Naive thymus-derived CD8-positive, alpha-beta T cell (primary cell): ENCODE results near the gene RNMT. TPM values are rescaled to one million over a fixed set of nuclear protein-coding genes. Genes with fewer than 3 reads are reported as not detected.

Source experiments
- ATAC-seq, 2 donors: fragments of 150-1000 bp; cut with Tn5 transposase in 1 of 2; sonication (Bioruptor Pico), chemical (Tn5 transposase) in 1 of 2; 1 replicate in 1 of 2; 2 replicates in 1 of 2; pipeline ENCODE4 v1.10.0; 2021; ENCODE audit warnings: mild to moderate bottlenecking in 2 of 2, moderate library complexity in 2 of 2
- POLR2A ChIA-PET: fragments of 350-600 bp; sonication (Branson Sonifier 250); formaldehyde crosslinking; loops from one replicate; lab custom pipeline; 2021; ENCODE audit warnings: antibody characterized with exemption; lab: Charles Lee
- DNase-seq, 10 donors: peaks; one replicate each; pipeline versions ENCODE4 v3.0.0 to v3.0.0-alpha.2; 2020 to 2022
- H3K27ac Mint-ChIP-seq, 10 donors: one replicate each; pipeline ENCODE4 v1.8.0; 2020 to 2022; ENCODE audit warnings: mild to moderate bottlenecking in 10 of 10, mixed read lengths in 10 of 10, moderate library complexity in 4 of 10, inconsistent platforms in 1 of 10
- H3K27me3 Mint-ChIP-seq, 5 donors: one replicate each; pipeline ENCODE4 v1.8.0; 2021 to 2022; ENCODE audit warnings: mixed read lengths in 5 of 5
- H3K36me3 Mint-ChIP-seq, 3 donors: one replicate each; pipeline ENCODE4 v1.8.0; 2020 to 2022; ENCODE audit warnings: mixed read lengths in 3 of 3, mild to moderate bottlenecking in 2 of 3, inconsistent platforms in 1 of 3
- H3K4me1 Mint-ChIP-seq, 4 donors: one replicate each; pipeline ENCODE4 v1.8.0; 2021 to 2022; ENCODE audit warnings: mixed read lengths in 4 of 4
- H3K4me3 Mint-ChIP-seq, 10 donors: one replicate each; pipeline ENCODE4 v1.8.0; 2020 to 2022; ENCODE audit warnings: mild to moderate bottlenecking in 10 of 10, mixed read lengths in 10 of 10, moderate library complexity in 6 of 10, inconsistent platforms in 1 of 10
- H3K9me3 Mint-ChIP-seq, 9 donors: one replicate each; pipeline ENCODE4 v1.8.0; 2020 to 2022; ENCODE audit warnings: mixed read lengths in 9 of 9, mild to moderate bottlenecking in 3 of 9, inconsistent platforms in 1 of 9, moderate library complexity in 1 of 9
- polyA plus RNA-seq, 3 donors: library from polyadenylated mRNA; unstranded; fragments of 300-500 nt; fragmentation: Illumina TruSeq; gene quantifications; one replicate each; pipeline ENCODE4 v1.2.3, GENCODE V29; 2021
- total RNA-seq, 8 experiments: library from RNA in 2 of 8; stranded (reverse) in 2 of 8; gene quantifications; one replicate each; pipeline ENCODE4 v1.2.3 and lab custom pipeline; 2021 to 2026

The RNMT gene
- total and polyA plus RNA-seq, 5 experiments from 2014 or later: 37.4 to 78.1 (median 62.4) TPM

DNA sequence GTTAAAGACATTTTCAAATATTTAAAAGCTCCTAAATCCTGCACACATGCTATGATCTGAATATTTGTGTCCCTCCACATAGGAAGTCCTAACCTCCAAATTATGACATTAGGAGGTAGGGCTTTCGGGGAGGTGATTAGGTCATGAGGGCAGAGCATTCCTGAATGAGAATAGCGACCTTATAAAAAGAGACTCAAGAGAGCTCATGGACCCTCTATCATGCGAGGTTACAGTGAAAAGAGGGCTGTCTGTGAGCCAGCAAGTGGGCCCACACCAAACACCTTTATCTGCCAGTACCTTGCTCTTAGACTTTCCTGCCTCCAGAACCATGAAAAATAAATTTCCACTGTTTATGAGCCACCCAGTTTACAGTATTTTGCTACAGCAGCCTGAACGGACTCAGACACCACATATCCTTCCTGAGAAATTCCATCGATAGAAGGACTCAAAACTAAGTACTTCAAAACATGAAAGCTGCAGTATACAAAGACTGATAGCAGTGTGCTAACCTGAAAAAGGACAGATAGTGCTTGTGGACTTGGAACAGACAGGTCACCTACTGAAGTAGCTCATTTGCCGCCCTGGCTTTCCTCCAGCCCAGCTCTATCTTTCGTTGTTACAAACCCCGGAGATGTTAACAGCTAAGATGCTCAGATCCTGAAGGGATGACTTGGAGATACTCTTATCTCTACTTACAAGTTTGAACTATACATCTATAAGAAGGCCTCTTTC lies 13.9 kb upstream of the RNMT start:
- H3K27ac Mint-ChIP-seq: no peak overlapping the region
- peaks cover 0 to 4% (median 0%) of the 10 kb centered on the region in 9 donors for H3K9me3 Mint-ChIP-seq
- H3K4me3 Mint-ChIP-seq: no peak overlapping the region
- no peaks in the 10 kb centered on the region for H3K27me3 Mint-ChIP-seq
- POLR2A ChIA-PET: interaction anchor here (1.6 kb wide), 1 partner anchor 14 kb away, joined by 3 read pairs; the partner anchor contains the start of genes FAM210A and RNMT
- H3K4me1 Mint-ChIP-seq: peaks cover 9 to 64% (median 35%) of the 10 kb centered on the region in 4 donors
- ATAC-seq (no peak), DNase-seq (no peak)
- H3K36me3 Mint-ChIP-seq: peaks cover 0 to 19% (median 10%) of the 10 kb centered on the region in 3 donors

DNA sequence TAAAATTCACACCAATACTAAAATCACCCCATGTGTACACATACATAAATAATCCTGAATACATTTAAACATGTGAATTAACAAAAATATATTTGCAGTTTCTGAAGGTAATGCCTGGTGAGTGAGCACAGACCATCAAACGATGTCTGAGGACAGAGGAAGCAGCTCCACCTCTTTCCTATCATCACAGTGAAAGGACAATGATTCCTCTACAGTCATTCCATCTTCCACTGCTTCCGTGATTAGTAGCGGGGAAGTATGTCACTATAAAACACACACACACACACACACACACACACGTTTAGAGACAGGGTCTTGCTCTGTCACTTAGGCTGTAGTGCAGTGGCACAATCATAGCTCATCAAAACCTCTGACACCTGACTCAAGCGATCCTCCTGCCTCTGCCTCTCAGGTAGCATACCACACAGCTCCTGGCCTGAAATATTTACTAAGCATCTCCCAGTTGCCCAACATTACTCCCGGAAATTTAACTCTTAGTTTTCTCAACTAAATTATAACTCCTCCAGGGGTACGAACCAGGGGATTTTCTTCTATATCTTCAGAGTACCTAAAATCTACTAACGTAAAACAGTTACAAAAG lies 12.9 kb upstream of the RNMT start:
- Mint-ChIP-seq H3K27me3 (no peaks in the 10 kb centered on the region), H3K4me3 (no peak overlapping the region), H3K4me1 (peaks cover 9 to 59% (median 36%) of the 10 kb centered on the region in 4 donors), H3K27ac (peak overlapping the region in 2 of 10 donors; percentile 20 to 61), H3K9me3 (peaks cover 0 to 4% (median 0%) of the 10 kb centered on the region in 9 donors), H3K36me3 (peaks cover 0 to 25% (median 10%) of the 10 kb centered on the region in 3 donors)
- DNase-seq (no peak), ATAC-seq (no peak)
- POLR2A ChIA-PET: no interaction called here

DNA sequence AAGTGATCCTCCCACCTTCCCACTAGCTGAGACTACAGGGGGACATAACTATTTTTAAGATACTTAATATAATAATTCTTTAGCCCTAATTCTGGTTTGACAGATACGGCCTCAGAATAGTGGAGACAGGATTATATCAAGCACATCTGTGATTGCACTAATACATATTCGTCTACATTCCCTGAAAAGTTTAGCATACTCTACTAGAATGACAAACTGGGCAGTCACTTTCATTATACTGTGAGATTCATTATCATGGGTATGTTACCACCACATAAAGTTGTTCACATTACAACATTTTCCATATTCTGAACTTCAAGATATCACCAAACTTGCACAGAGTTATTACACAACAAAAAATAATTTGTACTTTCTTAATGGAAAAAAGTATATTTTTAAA lies 11.1 kb upstream of the RNMT start:
- Mint-ChIP-seq H3K9me3 (peaks cover 0 to 4% (median 0%) of the 10 kb centered on the region in 9 donors), H3K27me3 (no peaks in the 10 kb centered on the region), H3K4me3 (no peak overlapping the region)

DNA sequence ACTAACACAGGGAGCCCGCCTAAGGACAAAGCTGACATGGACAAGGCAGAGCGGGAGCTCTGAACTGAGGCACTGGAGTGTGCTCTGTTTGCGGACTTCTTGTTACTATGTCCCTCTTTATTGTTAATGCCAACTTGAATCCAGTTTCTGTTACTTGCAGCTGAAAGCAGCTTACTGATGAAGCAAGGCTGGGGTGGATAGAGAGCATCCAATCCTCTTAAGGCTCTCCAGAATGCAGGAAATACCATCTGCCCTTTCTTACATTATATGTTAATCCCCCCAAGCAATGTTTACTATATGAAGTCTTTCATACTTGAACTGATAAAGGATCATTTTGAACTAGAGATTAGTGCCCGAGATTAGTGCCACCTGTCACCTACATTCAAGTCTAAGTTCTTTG lies 9.6 kb upstream of the RNMT start:
- H3K9me3 Mint-ChIP-seq: peaks cover 0 to 4% (median 0%) of the 10 kb centered on the region in 9 donors
- H3K36me3 Mint-ChIP-seq: peaks cover 0 to 17% (median 5%) of the 10 kb centered on the region in 3 donors
- H3K27ac Mint-ChIP-seq: no peak overlapping the region
- H3K4me3 Mint-ChIP-seq: no peak overlapping the region
- DNase-seq: no peak
- ATAC-seq: no peak
- H3K27me3 Mint-ChIP-seq: no peaks in the 10 kb centered on the region
- peaks cover 8 to 68% (median 22%) of the 10 kb centered on the region in 4 donors for H3K4me1 Mint-ChIP-seq
- POLR2A ChIA-PET: no interaction called here

More for the DNA sequence above, 11.1 kb upstream of the RNMT start:
- POLR2A ChIA-PET: no interaction called here
- ATAC-seq: no peak
- peaks cover 13 to 63% (median 29%) of the 10 kb centered on the region in 4 donors for H3K4me1 Mint-ChIP-seq
- DNase-seq: no peak
- no peak overlapping the region for H3K27ac Mint-ChIP-seq
- peaks cover 0 to 23% (median 10%) of the 10 kb centered on the region in 3 donors for H3K36me3 Mint-ChIP-seq

DNA sequence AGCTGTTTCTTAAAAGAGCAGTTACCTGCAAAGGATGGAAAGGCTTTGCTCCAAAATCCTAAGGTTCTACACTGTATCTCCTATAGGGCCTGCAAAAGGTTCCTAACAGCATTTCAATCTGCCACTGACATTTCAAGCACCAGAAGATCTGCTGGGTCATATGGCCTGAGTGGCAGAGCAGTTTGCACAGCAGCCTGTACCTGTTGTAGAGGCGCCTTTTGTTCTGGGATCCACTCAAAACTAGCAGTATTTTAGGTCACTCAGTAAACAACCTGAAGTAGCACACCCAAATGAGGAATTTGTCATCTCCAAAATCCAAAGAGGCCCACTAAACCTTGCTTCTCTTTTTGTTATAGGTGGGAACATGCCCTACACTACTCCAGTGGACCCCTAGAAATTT lies 6.3 kb upstream of the RNMT start:
- ATAC-seq: no peak
- Mint-ChIP-seq H3K36me3 (peaks cover 0 to 17% (median 9%) of the 10 kb centered on the region in 3 donors), H3K27ac (no peak overlapping the region), H3K4me3 (no peak overlapping the region), H3K4me1 (peaks cover 11 to 65% (median 29%) of the 10 kb centered on the region in 4 donors), H3K27me3 (no peaks in the 10 kb centered on the region), H3K9me3 (peaks cover 0 to 4% (median 0%) of the 10 kb centered on the region in 9 donors)
- POLR2A ChIA-PET: no interaction called here
- no peak for DNase-seq

DNA sequence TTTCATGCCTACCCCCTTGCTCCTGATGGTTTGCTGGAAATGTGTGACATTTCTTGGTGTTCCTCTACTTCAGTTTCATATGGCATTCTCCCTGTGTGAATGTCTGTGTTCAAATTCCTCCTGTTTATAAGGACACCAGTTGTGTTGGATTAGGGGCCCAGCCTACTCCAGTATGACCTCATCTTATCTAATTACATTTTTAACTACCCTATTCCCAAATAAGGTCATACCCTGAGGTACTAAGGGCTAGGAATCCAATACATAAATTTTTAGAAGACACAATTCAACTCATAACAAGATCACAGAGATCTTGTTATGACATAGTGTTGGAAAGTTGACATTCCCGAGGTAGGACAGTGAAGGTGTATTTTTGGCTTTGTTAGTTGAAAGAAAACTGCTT lies 5.6 kb upstream of the RNMT start:
- ATAC-seq: no peak
- Mint-ChIP-seq H3K4me3 (no peak overlapping the region), H3K27me3 (no peaks in the 10 kb centered on the region), H3K4me1 (peaks cover 15 to 72% (median 35%) of the 10 kb centered on the region in 4 donors), H3K27ac (no peak overlapping the region), H3K9me3 (peaks cover 0 to 4% (median 0%) of the 10 kb centered on the region in 9 donors), H3K36me3 (peaks cover 0 to 17% (median 9%) of the 10 kb centered on the region in 3 donors)
- POLR2A ChIA-PET: no interaction called here
- no peak for DNase-seq

DNA sequence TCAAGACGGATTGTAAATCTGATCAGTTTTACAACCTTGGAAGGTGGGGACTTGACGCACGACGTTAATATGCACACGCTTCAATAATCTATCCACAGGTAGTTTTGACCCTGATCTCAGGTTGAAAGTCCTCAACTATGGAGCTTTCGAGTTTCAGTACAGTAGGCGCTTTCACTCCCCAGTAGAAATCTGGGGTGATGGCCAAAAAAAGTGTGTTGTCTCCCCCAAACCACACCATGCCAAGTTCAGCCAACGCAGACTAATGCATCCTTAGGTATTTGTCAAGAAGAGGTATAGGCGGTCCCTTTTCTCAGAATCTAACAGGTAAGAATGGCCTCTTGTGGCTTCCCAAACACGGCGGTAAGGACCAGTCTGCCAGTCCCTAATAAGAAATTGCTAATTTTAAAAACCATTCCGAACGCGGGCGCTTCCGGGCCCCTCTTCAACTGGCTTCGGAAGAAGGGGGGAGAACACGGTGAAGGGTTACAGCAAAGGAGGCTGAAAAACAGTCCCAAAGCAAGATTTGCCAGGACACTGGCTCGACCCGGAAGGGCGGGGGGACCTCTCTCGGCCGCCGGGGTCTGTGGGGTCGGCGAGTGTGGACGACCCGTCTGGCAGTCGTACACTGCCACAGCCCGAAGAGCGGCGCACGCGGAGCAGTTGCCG lies 774 bp upstream of the RNMT start:
- Mint-ChIP-seq H3K36me3 (peaks cover 0 to 7% (median 4%) of the 10 kb centered on the region in 3 donors), H3K4me3 (peak overlapping the region; percentile 80 to 96 (median 90)), H3K27ac (peak overlapping the region in 9 of 10 donors; percentile 69 to 99 (median 90)), H3K4me1 (peaks cover 27 to 69% (median 56%) of the 10 kb centered on the region in 4 donors), H3K9me3 (no peaks in the 10 kb centered on the region), H3K27me3 (peaks cover 0 to 2% (median 0%) of the 10 kb centered on the region in 5 donors)
- peak in 1 of 10 donors; percentile 14 for DNase-seq
- ATAC-seq: peak in 1 of 2 donors; percentile 2
- POLR2A ChIA-PET: interaction anchor here (0.5 to 1.3 kb wide), 4 partner anchors 588 to 1023 kb away, joined by 3 to 8 read pairs (median 5); partner anchors contain the start of genes CEP76, PSMG2 and SEH1L

DNA sequence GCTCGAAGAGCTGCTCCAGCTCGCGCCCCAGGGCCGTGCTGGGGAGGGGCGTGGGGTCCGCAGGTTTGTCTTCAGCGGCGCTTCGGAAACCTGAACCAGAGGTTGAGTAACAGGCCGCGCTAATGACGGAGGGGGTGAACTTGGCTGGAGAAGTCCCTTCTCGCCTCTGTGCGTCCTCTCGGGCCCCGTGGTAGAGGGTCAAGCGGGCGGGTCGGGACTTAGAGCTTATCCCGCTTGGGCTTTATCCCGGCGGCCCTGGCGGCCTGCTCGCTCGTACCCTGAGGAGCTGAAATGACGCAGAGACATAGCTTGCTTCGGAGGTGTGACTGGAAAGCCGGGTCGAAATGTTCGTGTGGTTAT lies 479 bp downstream of the RNMT start:
- POLR2A ChIA-PET: interaction anchor here (1.0 to 1.3 kb wide), 6 partner anchors 9 to 1350 kb away, joined by 3 to 8 read pairs (median 4); partner anchors contain the start of genes AFG3L2, CEP76, PSMG2 and SEH1L
- H3K4me1 Mint-ChIP-seq: peaks cover 32 to 67% (median 63%) of the 10 kb centered on the region in 4 donors
- H3K9me3 Mint-ChIP-seq: no peaks in the 10 kb centered on the region

DNA sequence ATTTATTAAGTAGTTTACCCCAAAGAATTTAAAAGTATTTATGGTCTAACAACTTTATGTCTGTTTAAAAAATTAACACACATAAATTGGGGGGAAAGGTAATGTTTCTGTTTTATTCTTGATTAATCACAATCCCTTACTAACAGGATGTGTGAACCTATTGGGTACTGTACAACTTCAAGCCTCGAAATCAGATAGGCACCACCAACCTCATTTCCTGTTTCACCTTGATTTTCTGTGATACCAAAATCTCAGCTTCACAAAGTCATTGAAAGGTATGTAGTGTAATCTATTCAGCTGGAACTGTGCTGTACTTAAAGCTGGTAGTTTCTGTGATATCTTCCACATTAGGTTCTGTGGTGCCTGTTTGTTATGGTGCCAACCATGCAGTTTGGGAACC lies 4.0 kb downstream of the RNMT start:
- peak overlapping the region in 6 of 10 donors; percentile 11 to 80 (median 54) for H3K27ac Mint-ChIP-seq
- H3K27me3 Mint-ChIP-seq: peaks cover 0 to 2% (median 0%) of the 10 kb centered on the region in 5 donors
- no peaks in the 10 kb centered on the region for H3K9me3 Mint-ChIP-seq
- H3K36me3 Mint-ChIP-seq: peaks cover 6 to 40% (median 16%) of the 10 kb centered on the region in 3 donors
- H3K4me3 Mint-ChIP-seq: peak overlapping the region in 3 of 10 donors; percentile 10 to 56 (median 48)
- peak in 1 of 2 donors; percentile 11 for ATAC-seq
- peak in 2 of 10 donors; percentile 17 to 28 for DNase-seq
- H3K4me1 Mint-ChIP-seq: peaks cover 24 to 56% (median 47%) of the 10 kb centered on the region in 4 donors
- POLR2A ChIA-PET: interaction anchor here (0.5 kb wide), 1 partner anchor 730 kb away, joined by 6 read pairs; no protein-coding TSS in a partner anchor

More for the DNA sequence above, 479 bp downstream of the RNMT start:
- Mint-ChIP-seq H3K4me3 (peak overlapping the region; percentile 80 to 96 (median 90)), H3K27ac (peak overlapping the region; percentile 87 to 99 (median 98)), H3K36me3 (peaks cover 0 to 16% (median 0%) of the 10 kb centered on the region in 3 donors), H3K27me3 (peaks cover 0 to 2% (median 0%) of the 10 kb centered on the region in 5 donors)
- DNase-seq (peak in 3 of 10 donors; percentile 9 to 29 (median 16)), ATAC-seq (peak; percentile 5 to 21)

DNA sequence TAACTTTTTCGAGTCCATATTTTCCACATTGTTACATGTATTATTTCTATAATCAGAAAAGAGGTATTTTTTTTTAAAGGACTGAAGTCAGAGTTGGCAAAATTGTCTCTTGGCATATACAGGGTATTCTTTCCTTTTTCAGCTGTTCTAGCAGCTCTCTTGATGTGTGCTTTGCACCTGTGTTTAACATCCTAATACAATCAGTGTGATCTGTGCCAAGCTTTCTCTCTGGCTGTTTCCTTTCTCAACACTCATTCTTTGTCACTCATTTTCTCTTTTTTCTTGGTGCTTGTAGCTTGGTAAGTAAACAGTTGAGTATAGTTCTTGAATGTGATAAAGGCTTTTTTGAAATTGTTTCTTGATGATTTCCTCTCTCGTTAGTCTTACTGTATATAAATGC lies 9.2 kb downstream of the RNMT start:
- no peak for DNase-seq
- Mint-ChIP-seq H3K27me3 (no peaks in the 10 kb centered on the region), H3K9me3 (no peaks in the 10 kb centered on the region), H3K4me1 (peaks cover 10 to 25% (median 14%) of the 10 kb centered on the region in 4 donors), H3K27ac (no peak overlapping the region), H3K36me3 (peaks cover 12 to 86% (median 39%) of the 10 kb centered on the region in 3 donors), H3K4me3 (no peak overlapping the region)
- POLR2A ChIA-PET: interaction anchor here (1.1 kb wide), 1 partner anchor 9 kb away, joined by 3 read pairs; the partner anchor contains the start of genes FAM210A and RNMT
- ATAC-seq: no peak

DNA sequence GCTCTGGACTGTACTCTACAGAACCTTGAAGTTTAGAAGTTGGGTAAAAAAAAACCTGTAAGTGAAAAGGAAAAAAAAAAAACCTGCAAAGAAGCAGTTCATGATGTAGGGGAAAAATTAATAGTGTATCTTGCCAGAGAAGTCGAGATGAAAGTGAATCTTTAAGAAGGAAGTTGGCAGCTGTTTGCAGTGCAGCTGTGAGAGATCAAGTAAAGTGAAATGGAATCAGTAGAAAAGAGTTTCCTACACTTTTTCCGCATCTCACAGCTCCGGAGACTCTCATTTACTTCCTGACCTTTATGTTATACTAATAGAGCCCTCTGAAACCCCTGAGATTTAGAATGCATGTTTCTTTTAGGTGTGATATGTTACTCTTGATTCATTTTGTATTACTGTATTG lies 19.2 kb downstream of the RNMT start:
- POLR2A ChIA-PET: no interaction called here
- DNase-seq: no peak
- Mint-ChIP-seq H3K36me3 (peaks cover 22 to 90% (median 75%) of the 10 kb centered on the region in 3 donors), H3K9me3 (no peaks in the 10 kb centered on the region), H3K27ac (no peak overlapping the region), H3K27me3 (no peaks in the 10 kb centered on the region), H3K4me3 (no peak overlapping the region), H3K4me1 (peaks cover 0 to 5% (median 1%) of the 10 kb centered on the region in 4 donors)
- no peak for ATAC-seq

DNA sequence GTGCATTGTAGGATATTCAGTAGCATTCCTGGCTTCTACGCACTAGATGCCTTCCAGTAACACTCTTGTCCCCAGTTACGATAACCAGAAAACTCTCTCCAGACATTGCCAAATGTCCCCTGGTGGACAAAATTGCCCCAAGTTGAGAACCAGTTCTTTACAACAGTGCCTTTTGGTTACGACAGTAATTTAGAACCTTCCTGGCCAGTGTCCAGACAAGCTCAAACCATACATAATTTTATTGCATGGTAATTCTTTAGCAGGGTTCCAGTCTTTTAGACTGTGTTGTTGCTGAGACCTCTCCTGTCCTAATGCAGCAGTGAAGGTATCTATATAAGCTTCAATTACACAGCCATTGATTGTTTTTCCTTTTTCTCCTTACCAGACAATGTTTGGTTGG lies 20.2 kb downstream of the RNMT start:
- peaks cover 0 to 5% (median 0%) of the 10 kb centered on the region in 9 donors for H3K9me3 Mint-ChIP-seq
- peaks cover 21 to 90% (median 78%) of the 10 kb centered on the region in 3 donors for H3K36me3 Mint-ChIP-seq
- H3K4me1 Mint-ChIP-seq: peaks cover 0 to 5% (median 1%) of the 10 kb centered on the region in 4 donors
- H3K27me3 Mint-ChIP-seq: no peaks in the 10 kb centered on the region
- ATAC-seq (no peak), DNase-seq (no peak)
- peak overlapping the region in 1 of 10 donors; percentile 66 for H3K27ac Mint-ChIP-seq
- POLR2A ChIA-PET: no interaction called here
- no peak overlapping the region for H3K4me3 Mint-ChIP-seq
